Endothelial cell of umbilical vein (primary cell): ENCODE data around the gene INKA2. TPM values are rescaled to one million over a fixed set of nuclear protein-coding genes. Genes with fewer than 3 reads are reported as not detected.
"Not testable (repeated sequence)": the region's sequence is repeated elsewhere in the genome, so short reads cannot be mapped to it uniquely, and the experiment has no call there.

ENCODE experiments used
- BruUV-seq: library from RNA; stranded (reverse); fragments of 400-500 nt; replicated peaks from 2 replicates; lab custom pipeline; 2021; lab: Mats Ljungman, UMichigan
- CTCF ChIA-PET: fragments of 300-600, 350-600 bp; sonication (Branson Sonifier 250); formaldehyde crosslinking; loops from one replicate; lab custom pipeline; 2021; ENCODE audit warnings: antibody characterized with exemption, inconsistent platforms; lab: Charles Lee
- POLR2A ChIA-PET: fragments of 300-600, 350-600 bp; sonication (Branson Sonifier 250); formaldehyde crosslinking; loops from one replicate; lab custom pipeline; 2021; ENCODE audit warnings: antibody characterized with exemption, inconsistent platforms; lab: Charles Lee
- DNase-seq: peaks from one replicate; pipeline ENCODE4 v3.0.0-alpha.2; 2011; ENCODE audit warnings: low read depth, low spot score
- FAIRE-seq: peaks from 2 replicates; lab custom pipeline; 2011; peaks lifted over from hg19 to GRCh38; lab: Jason Lieb, UNC
- H2AFZ ChIP-seq: 2 replicates; pipeline ENCODE4 v1.6.0; 2012; ENCODE audit warnings: low read depth, low read length, control low read depth, inconsistent platforms
- H3K27ac ChIP-seq: 2 replicates; pipeline ENCODE4 v1.5.1; 2011; ENCODE audit warnings: low read depth, mild to moderate bottlenecking, control low read depth, low read length, moderate library complexity; ENCODE audit not compliant: insufficient read depth
- H3K27me3 ChIP-seq, 2 experiments: 2 replicates each; pipeline versions ENCODE4 v1.6.0 to v1.6.1; 2011; ENCODE audit warnings: low read length in 2 of 2, mixed read lengths in 1 of 2; ENCODE audit not compliant: control insufficient read depth in 2 of 2, insufficient read depth in 2 of 2
- H3K36me3 ChIP-seq, 2 experiments: 2 replicates in 1 of 2; 3 replicates in 1 of 2; pipeline ENCODE4 v1.5.1; 2011; ENCODE audit warnings: low read length in 2 of 2, mild to moderate bottlenecking in 1 of 2, moderate library complexity in 1 of 2; ENCODE audit not compliant: control insufficient read depth in 2 of 2, insufficient read depth in 2 of 2; ENCODE audit errors: extremely low read depth in 1 of 2
- H3K4me1 ChIP-seq: 3 replicates; pipeline ENCODE4 v1.5.1; 2011; ENCODE audit warnings: mild to moderate bottlenecking, low read length; ENCODE audit not compliant: control insufficient read depth, insufficient read depth; ENCODE audit errors: extremely low read depth
- H3K4me2 ChIP-seq: 2 replicates; pipeline ENCODE4 v1.6.1; 2011; ENCODE audit warnings: low read length, control low read depth, mixed read lengths; ENCODE audit not compliant: insufficient read depth
- H3K4me3 ChIP-seq, 3 experiments: fragments of 200-600 bp in 1 of 3; sonication (generic), shearing (Covaris generic) in 1 of 3; replicated peaks in 1 of 3; 2 replicates each; pipeline ENCODE4 v1.5.1; 2011 to 2016; ENCODE audit warnings: control low read depth in 3 of 3, low read length in 3 of 3, mild to moderate bottlenecking in 2 of 3, inconsistent platforms in 1 of 3, low read depth in 1 of 3, moderate library complexity in 1 of 3; ENCODE audit not compliant: insufficient read depth in 1 of 3
- H3K79me2 ChIP-seq: 2 replicates; pipeline ENCODE4 v1.6.0; 2012; ENCODE audit warnings: low read length, inconsistent platforms; ENCODE audit not compliant: control insufficient read depth, insufficient read depth
- H3K9ac ChIP-seq: replicated peaks from 2 replicates; pipeline ENCODE3; 2011; ENCODE audit warnings: low read length, control low read depth; ENCODE audit not compliant: insufficient read depth; ENCODE audit errors: extremely low read depth
- H3K9me1 ChIP-seq: replicated peaks from 3 replicates; pipeline ENCODE4 v1.6.0; 2011; ENCODE audit warnings: mild to moderate bottlenecking, low read length; ENCODE audit not compliant: control insufficient read depth, insufficient read depth; ENCODE audit errors: extremely low read depth
- H3K9me3 ChIP-seq: replicated peaks from 2 replicates; pipeline ENCODE4 v1.5.1; 2012; ENCODE audit warnings: low read length, inconsistent platforms; ENCODE audit not compliant: control insufficient read depth, insufficient read depth
- H4K20me1 ChIP-seq: replicated peaks from 2 replicates; pipeline ENCODE3; 2011; ENCODE audit warnings: mild to moderate bottlenecking, low read length; ENCODE audit not compliant: control insufficient read depth, insufficient read depth; ENCODE audit errors: extremely low read depth
- CTCF ChIP-seq, 2 donors: IDR thresholded peaks; 1 replicate in 1 of 2; 2 replicates in 1 of 2; pipeline ENCODE4 v1.5.1; 2011; ENCODE audit warnings: low read length in 2 of 2, mild to moderate bottlenecking in 2 of 2, moderate library complexity in 2 of 2, control low read depth in 1 of 2, inconsistent platforms in 1 of 2, low read depth in 1 of 2; ENCODE audit not compliant: insufficient read depth in 1 of 2; ENCODE audit errors: extremely low read depth in 1 of 2
- EZH2 ChIP-seq: IDR thresholded peaks from 2 replicates; pipeline ENCODE4 v1.6.1; 2012; ENCODE audit warnings: borderline replicate concordance, low read depth, mild to moderate bottlenecking, moderate library complexity, low read length, inconsistent platforms; ENCODE audit not compliant: severe bottlenecking
- FOS ChIP-seq: IDR thresholded peaks from 2 replicates; pipeline ENCODE4 v1.6.1; 2011; ENCODE audit warnings: mild to moderate bottlenecking, low read length, moderate library complexity, borderline replicate concordance; ENCODE audit not compliant: insufficient read depth
- GATA2 ChIP-seq: IDR thresholded peaks from 2 replicates; pipeline ENCODE4 v1.7.0; 2011; ENCODE audit warnings: low read depth, mild to moderate bottlenecking, moderate library complexity, mixed read lengths, low read length; ENCODE audit not compliant: insufficient read length, insufficient read depth
- JUN ChIP-seq: IDR thresholded peaks from 2 replicates; pipeline ENCODE4 v1.6.1; 2011; ENCODE audit warnings: borderline replicate concordance, low read depth; ENCODE audit not compliant: insufficient read length, insufficient read depth
- MAX ChIP-seq: IDR thresholded peaks from 2 replicates; pipeline ENCODE4 v1.6.1; 2011; ENCODE audit not compliant: insufficient read depth, insufficient read length
- MYC ChIP-seq: IDR thresholded peaks from one replicate; pipeline ENCODE4 v1.6.1; 2011; ENCODE audit warnings: mild to moderate bottlenecking, low read depth, low read length
- POLR2A ChIP-seq: IDR thresholded peaks from 2 replicates; pipeline ENCODE4 v1.6.1; 2012; ENCODE audit warnings: low read depth, mild to moderate bottlenecking, control low read depth, low read length
- POLR2AphosphoS5 ChIP-seq: IDR thresholded peaks from 2 replicates; pipeline ENCODE4 v1.6.1; 2012; ENCODE audit warnings: low read depth, mild to moderate bottlenecking, control low read depth, low read length, moderate library complexity; ENCODE audit not compliant: insufficient read depth
- dilution Hi-C: fragments of 300-500 bp; cut with MboI; formaldehyde crosslinking; loops from one replicate; pipeline ENCODE4 v1.15.0; 2019; ENCODE audit warnings: low sequenced_read_pairs; ENCODE audit not compliant: extremely low pct_ligation_motif_present
- intact Hi-C: fragments of 100-400 bp; cut with micrococcal nuclease; formaldehyde crosslinking; loops from one replicate; pipeline ENCODE4 v1.10.0; 2022
- polyA plus RNA-seq, 4 experiments: library from polyadenylated mRNA; depleted of rRNA in 3 of 4; stranded (reverse) in 3 of 4; unstranded in 1 of 4; fragments of >200 nt; gene quantifications; 2 replicates each; pipeline versions ENCODE4 v1.2.1 to v1.2.3, GENCODE V29; 2011 to 2012; ENCODE audit warnings: missing spikeins in 1 of 4
- total RNA-seq: library from RNA; stranded (reverse); gene quantifications from 2 replicates; pipeline ENCODE4 v1.2.3, GENCODE V29; 2021

The INKA2 gene
- total and polyA plus RNA-seq, 2 donors (not counting 3 experiments of a cell fraction or from before 2014, with no cell fraction given), result 2.4 to 7.8 TPM

- H2AFZ ChIP-seq, result no peak overlapping the region
- dilution Hi-C loops, result no loop called here
- CTCF ChIA-PET, result interaction anchor here (0.9 to 11.1 kb wide), 5 partner anchors 12 to 261 kb away, joined by 3 to 487 read pairs (median 6); no protein-coding TSS in a partner anchor
- intact Hi-C loops, result no loop called here
- TF ChIP-seq MAX (no peak), POLR2A (no peak), POLR2AphosphoS5 (no peak), MYC (no peak), EZH2 (no peak), CTCF (IDR thresholded peaks at IDR 0.05; ENCODE audit: extremely low read depth in 1 of 2, insufficient read depth in 1 of 2, low read depth in 1 of 2, low read length in 2 of 2) (no peak), JUN (no peak), FOS (no peak), GATA2 (no peak)
- FAIRE-seq (no peak), DNase-seq (no peak)
- H4K20me1 ChIP-seq, result no peaks in the 10 kb centered on the region
- no peaks in the 10 kb centered on the region for H3K79me2 ChIP-seq
- H3K36me3 ChIP-seq, result no peaks in the 10 kb centered on the region
- no peak overlapping the region for H3K4me2 ChIP-seq
- no peak overlapping the region for H3K9ac ChIP-seq
- H3K4me3 ChIP-seq, result no peak overlapping the region
- peaks cover 4 to 6% of the 10 kb centered on the region in 2 experiments for H3K27me3 ChIP-seq
- BruUV-seq, result no TSS peak
- no peaks in the 10 kb centered on the region for H3K9me1 ChIP-seq
- peaks cover 12% of the 10 kb centered on the region for H3K4me1 ChIP-seq
- no peak overlapping the region for H3K27ac ChIP-seq
- no peaks in the 10 kb centered on the region for H3K9me3 ChIP-seq
- POLR2A ChIA-PET, result no interaction called here
Measured at GRCh38 chr1:111742938-111743549, 3.8 kb upstream of the INKA2 start.

GRCh38 chr1:111742292-111742691 is 3.1 kb upstream of the INKA2 start:
- H3K36me3 ChIP-seq, H3K4me2 ChIP-seq, H3K4me3 ChIP-seq, BruUV-seq, H3K79me2 ChIP-seq, H3K9ac ChIP-seq, H3K9me1 ChIP-seq, H2AFZ ChIP-seq, H3K27me3 ChIP-seq, H4K20me1 ChIP-seq, POLR2A ChIA-PET, FAIRE-seq, DNase-seq, dilution Hi-C loops, H3K27ac ChIP-seq, intact Hi-C loops, H3K9me3 ChIP-seq: not testable (repeated sequence)
- H3K4me1 ChIP-seq, result peaks cover 18% of the 10 kb centered on the region
- CTCF ChIA-PET, result interaction anchor here (0.9 to 11.1 kb wide), 2 partner anchors 13 to 28 kb away, joined by 3 to 487 read pairs; no protein-coding TSS in a partner anchor
